GM19099 (cell line): Measurements from ENCODE around the gene NLRC5.

Source experiments
- POLR2A ChIP-seq: IDR thresholded peaks from 3 replicates; pipeline ENCODE4 v1.6.1; 2011; ENCODE audit warnings: low read depth; ENCODE audit not compliant: insufficient read length; ENCODE audit errors: extremely low read depth

NLRC5 gene

GRCh38 chr16:56988948-56989945, at the start of gene NLRC5:
Gene NLRC5 (plus strand): TSS chr16:56989557. CDS start chr16:57020713, 31,156 bp downstream.
- peak; percentile 86 for TF ChIP-seq POLR2A

GRCh38 chr16:56939801-56940200, 49.6 kb upstream of the NLRC5 start:
- no peak for TF ChIP-seq POLR2A

GRCh38 chr16:56941092-56941491, 48.3 kb upstream of the NLRC5 start:
- TF ChIP-seq POLR2A = no peak

- peak; percentile 33 for TF ChIP-seq POLR2A
These were observed 47.5 kb upstream of the NLRC5 start for GRCh38 chr16:56941856-56942331.

- TF ChIP-seq POLR2A = no peak
These were observed 45.5 kb upstream of the NLRC5 start for GRCh38 chr16:56943761-56944375.

GRCh38 chr16:56944954-56945839, 44.2 kb upstream of the NLRC5 start:
- no peak for TF ChIP-seq POLR2A

GRCh38 chr16:56945847-56946527, 43.4 kb upstream of the NLRC5 start:
- TF ChIP-seq POLR2A = no peak

GRCh38 chr16:56946767-56947603, 42.4 kb upstream of the NLRC5 start:
- no peak for TF ChIP-seq POLR2A

- no peak for TF ChIP-seq POLR2A
These were observed 41.8 kb upstream of the NLRC5 start for GRCh38 chr16:56947604-56947995.

- TF ChIP-seq POLR2A = no peak
These were observed 41.1 kb upstream of the NLRC5 start for GRCh38 chr16:56948234-56948633.

GRCh38 chr16:56950051-56950450, 39.3 kb upstream of the NLRC5 start:
- no peak for TF ChIP-seq POLR2A

- TF ChIP-seq POLR2A = no peak
These were observed 38.9 kb upstream of the NLRC5 start for GRCh38 chr16:56950455-56950854.
